ENCODE results near the gene RSPH1. TPM values are rescaled to one million over a fixed set of nuclear protein-coding genes. Genes with fewer than 3 reads are reported as not detected.

RSPH1 gene
- total and polyA plus RNA-seq, 8 donors: 0.37 to 8.9 (median 1.8) TPM; not detected in 1

DNA sequence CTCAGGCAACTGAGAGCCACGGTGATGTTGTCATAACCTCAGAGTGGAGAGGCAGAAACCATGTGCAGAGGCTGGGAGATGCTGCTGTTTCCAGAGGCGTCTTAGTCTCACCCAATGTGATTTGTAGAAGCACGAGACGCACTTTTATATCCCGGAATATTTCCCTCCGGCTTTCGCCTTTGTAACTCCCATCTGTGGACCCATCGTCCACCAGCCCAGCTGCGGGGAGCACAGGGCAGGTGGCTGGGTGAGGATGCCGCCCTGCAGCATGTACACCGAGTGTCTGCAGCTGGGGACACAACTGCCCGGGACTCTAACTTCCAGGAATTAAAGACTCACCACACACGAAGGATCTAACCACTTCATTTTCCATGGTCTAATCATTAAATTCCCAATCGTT lies 48.8 kb downstream of the RSPH1 start:
- Histone ChIP-seq H3K4me3 (no peak overlapping the region), H3K36me3 (no peaks in the 10 kb centered on the region), H3K27me3 (peaks cover 0 to 18% (median 0%) of the 10 kb centered on the region in 3 donors), H3K27ac (no peak overlapping the region), H3K9me3 (no peaks in the 10 kb centered on the region), H3K4me1 (peaks cover 0 to 4% (median 0%) of the 10 kb centered on the region in 4 donors)
- no peak for DNase-seq
- intact Hi-C loops (cut with DNase I; ENCODE audit: low total_unique reads): loop anchor here (10.0 kb wide), 3 partner anchors 102 to 292 kb away; no protein-coding TSS in a partner anchor
- TF ChIP-seq POLR2AphosphoS5 (IDR thresholded peaks at IDR 0.05): no peak
- no peak for TF ChIP-seq EP300 (IDR thresholded peaks at IDR 0.05)
- TF ChIP-seq, protein P1, sequence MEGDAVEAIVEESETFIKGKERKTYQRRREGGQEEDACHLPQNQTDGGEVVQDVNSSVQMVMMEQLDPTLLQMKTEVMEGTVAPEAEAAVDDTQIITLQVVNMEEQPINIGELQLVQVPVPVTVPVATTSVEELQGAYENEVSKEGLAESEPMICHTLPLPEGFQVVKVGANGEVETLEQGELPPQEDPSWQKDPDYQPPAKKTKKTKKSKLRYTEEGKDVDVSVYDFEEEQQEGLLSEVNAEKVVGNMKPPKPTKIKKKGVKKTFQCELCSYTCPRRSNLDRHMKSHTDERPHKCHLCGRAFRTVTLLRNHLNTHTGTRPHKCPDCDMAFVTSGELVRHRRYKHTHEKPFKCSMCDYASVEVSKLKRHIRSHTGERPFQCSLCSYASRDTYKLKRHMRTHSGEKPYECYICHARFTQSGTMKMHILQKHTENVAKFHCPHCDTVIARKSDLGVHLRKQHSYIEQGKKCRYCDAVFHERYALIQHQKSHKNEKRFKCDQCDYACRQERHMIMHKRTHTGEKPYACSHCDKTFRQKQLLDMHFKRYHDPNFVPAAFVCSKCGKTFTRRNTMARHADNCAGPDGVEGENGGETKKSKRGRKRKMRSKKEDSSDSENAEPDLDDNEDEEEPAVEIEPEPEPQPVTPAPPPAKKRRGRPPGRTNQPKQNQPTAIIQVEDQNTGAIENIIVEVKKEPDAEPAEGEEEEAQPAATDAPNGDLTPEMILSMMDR (IDR thresholded peaks at IDR 0.05): no peak
- TF ChIP-seq POLR2A (IDR thresholded peaks at IDR 0.05): no peak
- WGBS, 5 donors: 81 to 86% (median 85%) methylated on average over 14 of the region's 14 CpGs

DNA sequence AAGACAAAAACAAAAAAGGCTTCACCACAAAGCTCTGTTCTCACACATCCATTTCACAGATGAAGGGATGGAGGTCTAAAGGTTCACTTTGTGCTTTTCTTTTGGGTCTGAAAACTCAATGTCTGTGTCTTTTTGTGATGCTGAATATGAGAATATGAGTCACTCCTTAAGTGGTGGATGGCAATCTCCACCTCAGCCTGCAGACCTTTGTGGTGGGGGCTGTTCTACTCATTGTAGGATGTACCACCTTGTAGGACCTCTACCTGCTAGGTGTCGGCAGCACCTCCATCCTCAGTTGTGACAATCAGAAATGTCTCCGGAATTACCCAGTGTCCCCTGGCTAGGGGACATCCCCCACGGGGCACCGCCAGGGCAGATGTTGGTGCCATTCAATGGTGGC lies 49.5 kb downstream of the RSPH1 start:
- Histone ChIP-seq H3K27ac (no peak overlapping the region), H3K4me3 (no peak overlapping the region), H3K4me1 (peaks cover 0 to 4% (median 0%) of the 10 kb centered on the region in 4 donors), H3K36me3 (no peaks in the 10 kb centered on the region), H3K9me3 (no peaks in the 10 kb centered on the region), H3K27me3 (peaks cover 0 to 18% (median 0%) of the 10 kb centered on the region in 3 donors)
- intact Hi-C loops (cut with DNase I; ENCODE audit: low total_unique reads): loop anchor here (10.0 kb wide), 3 partner anchors 102 to 292 kb away; no protein-coding TSS in a partner anchor
- WGBS, 5 donors: 86 to 93% (median 92%) methylated on average over 1 to 4 of the region's 4 CpGs
- no peak for DNase-seq
- TF ChIP-seq EP300 (IDR thresholded peaks at IDR 0.05): no peak
- TF ChIP-seq, protein P1 (IDR thresholded peaks at IDR 0.05): no peak
- TF ChIP-seq POLR2AphosphoS5 (IDR thresholded peaks at IDR 0.05): no peak
- no peak for TF ChIP-seq POLR2A (IDR thresholded peaks at IDR 0.05)

DNA sequence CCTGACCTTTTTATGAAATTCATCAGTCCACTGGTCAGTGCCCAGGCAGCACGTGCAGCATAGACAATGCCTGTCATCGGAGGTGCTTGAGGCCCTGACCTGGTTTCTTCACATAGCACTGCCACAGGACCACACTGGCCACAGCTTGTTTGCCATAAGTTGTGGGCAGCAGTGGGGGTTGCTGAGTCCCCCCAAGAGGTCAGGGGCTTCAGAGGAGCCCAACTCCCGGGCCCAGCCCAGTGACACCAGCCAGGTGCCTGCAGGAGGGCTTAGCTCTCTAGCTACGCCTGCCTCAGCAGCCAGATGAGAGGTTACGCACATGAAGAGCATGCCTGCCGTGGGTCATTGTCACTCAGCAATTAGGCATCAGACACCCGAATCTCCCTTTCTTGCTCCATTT lies 50.7 kb downstream of the RSPH1 start:
- H3K36me3 ChIP-seq: no peaks in the 10 kb centered on the region
- TF ChIP-seq, protein P1 (IDR thresholded peaks at IDR 0.05): no peak
- no peak for TF ChIP-seq EP300 (IDR thresholded peaks at IDR 0.05)
- TF ChIP-seq POLR2A (IDR thresholded peaks at IDR 0.05): no peak
- WGBS, 5 donors: 87 to 94% (median 94%) methylated on average over 3 to 7 of the region's 7 CpGs
- no peaks in the 10 kb centered on the region for H3K9me3 ChIP-seq
- H3K4me3 ChIP-seq: no peak overlapping the region
- no peak for DNase-seq
- intact Hi-C loops (cut with DNase I; ENCODE audit: low total_unique reads): loop anchor here (10.0 kb wide), 3 partner anchors 101 to 291 kb away; no protein-coding TSS in a partner anchor
- H3K27ac ChIP-seq: no peak overlapping the region
- H3K27me3 ChIP-seq: peaks cover 0 to 18% (median 0%) of the 10 kb centered on the region in 3 donors
- peaks cover 0 to 2% (median 0%) of the 10 kb centered on the region in 4 donors for H3K4me1 ChIP-seq

DNA sequence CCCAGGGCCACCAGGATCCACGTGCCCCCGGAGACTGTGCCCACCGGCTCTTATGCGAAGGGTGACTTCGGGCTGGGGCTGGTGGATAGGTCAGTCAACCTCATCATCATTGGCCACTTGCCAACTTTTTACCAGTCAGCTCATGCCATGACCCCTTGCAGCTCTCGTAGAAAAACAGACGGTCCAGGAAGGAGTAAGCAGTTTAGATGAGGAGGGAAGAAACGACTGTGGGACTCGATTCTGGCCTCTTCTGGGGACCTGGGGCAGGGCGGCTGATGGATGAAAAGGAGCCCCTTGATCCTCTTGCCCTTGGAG lies 51.3 kb downstream of the RSPH1 start:
- WGBS, 5 donors: 79 to 85% (median 81%) methylated on average over 8 to 10 of the region's 10 CpGs
- Histone ChIP-seq H3K9me3 (no peaks in the 10 kb centered on the region), H3K27ac (no peak overlapping the region), H3K36me3 (no peaks in the 10 kb centered on the region), H3K27me3 (peaks cover 0 to 18% (median 0%) of the 10 kb centered on the region in 3 donors), H3K4me3 (no peak overlapping the region), H3K4me1 (no peaks in the 10 kb centered on the region)
- TF ChIP-seq, protein P1 (IDR thresholded peaks at IDR 0.05): no peak
- TF ChIP-seq POLR2A (IDR thresholded peaks at IDR 0.05): no peak
- intact Hi-C loops (cut with DNase I; ENCODE audit: low total_unique reads): loop anchor here (10.0 kb wide), 3 partner anchors 100 to 290 kb away; no protein-coding TSS in a partner anchor
- DNase-seq: no peak
